Measurements from ENCODE around the gene SHPK.

GRCh38 chr17:3658784-3659449 is 22.9 kb upstream of the SHPK start:
- TF ChIP-seq POLR2AphosphoS5 (IDR thresholded peaks at IDR 0.05) (no peak), CTCF (IDR thresholded peaks at IDR 0.05) (no peak), POLR2A (IDR thresholded peaks at IDR 0.05) (no peak), EP300 (IDR thresholded peaks at IDR 0.05) (no peak)

Measured in upper lobe of left lung (tissue), 4 donors.